GM19035 (cell line): ENCODE measurements around the gene RARG.
A peak's percentile ranks its signal among the peaks of the same experiment; 100 is the strongest.

Source experiments
- ATAC-seq: cut with Tn5 transposase; IDR thresholded peaks from one replicate; pipeline ENCODE4 v1.9.1; 2021; ENCODE audit not compliant: unreplicated experiment

RARG gene

GRCh38 chr12:53231921-53232645, at the start of gene RARG:
Gene RARG (minus strand): TSS chr12:53232209. CDS start chr12:53227545, 4,664 bp downstream.
- no peak for ATAC-seq

GRCh38 chr12:53279888-53280498, 48.0 kb upstream of the RARG start:
- ATAC-seq, result no peak

- ATAC-seq, result no peak
Observed at GRCh38 chr12:53279283-53279869, 47.4 kb upstream of the RARG start.

GRCh38 chr12:53277981-53278380, 46.0 kb upstream of the RARG start:
- ATAC-seq, result no peak

GRCh38 chr12:53276511-53276910, 44.5 kb upstream of the RARG start:
- ATAC-seq, result no peak

GRCh38 chr12:53274445-53274844, 42.4 kb upstream of the RARG start:
- ATAC-seq, result no peak

- ATAC-seq, result peak; percentile 6
Observed at GRCh38 chr12:53268630-53269562, 36.9 kb upstream of the RARG start.

- ATAC-seq, result peak; percentile 84
Observed at GRCh38 chr12:53267999-53268629, 36.1 kb upstream of the RARG start, which contains the start of gene ESPL1. Gene ESPL1 (plus strand): TSS chr12:53268299. CDS start chr12:53268767, 468 bp downstream.

- peak; percentile 11 for ATAC-seq
Observed at GRCh38 chr12:53267306-53267998, 35.4 kb upstream of the RARG start.

- ATAC-seq, result no peak
Observed at GRCh38 chr12:53265783-53266182, 33.8 kb upstream of the RARG start.

- ATAC-seq, result no peak
Observed at GRCh38 chr12:53259891-53260290, 27.9 kb upstream of the RARG start.

GRCh38 chr12:53258541-53259539, 26.8 kb upstream of the RARG start:
- ATAC-seq, result no peak

- no peak for ATAC-seq
Observed at GRCh38 chr12:53255996-53256395, 24.0 kb upstream of the RARG start.

- no peak for ATAC-seq
Observed at GRCh38 chr12:53254816-53255545, 23.0 kb upstream of the RARG start.

- ATAC-seq, result no peak
Observed at GRCh38 chr12:53253298-53253697, 21.3 kb upstream of the RARG start.

- no peak for ATAC-seq
Observed at GRCh38 chr12:53252349-53252916, 20.4 kb upstream of the RARG start.

- ATAC-seq, result peak; percentile 84
Observed at GRCh38 chr12:53251477-53252348, 19.7 kb upstream of the RARG start.
